AG04450 (cell line): ENCODE measurements around the gene WAS. TPM values are rescaled to one million over a fixed set of nuclear protein-coding genes. Genes with fewer than 3 reads are reported as not detected.
"Not testable (repeated sequence)": the region's sequence is repeated elsewhere in the genome, so short reads cannot be mapped to it uniquely, and the experiment has no call there.

Source experiments
- CTCF ChIA-PET: fragments of 300-600, 350-600 bp; formaldehyde crosslinking; extraction: SDS; loops from one replicate; lab custom pipeline; 2022; ENCODE audit warnings: antibody characterized with exemption, inconsistent platforms; lab: Charles Lee
- POLR2A ChIA-PET: fragments of 350-600 bp; formaldehyde crosslinking; extraction: SDS; loops from one replicate; lab custom pipeline; 2021; ENCODE audit warnings: antibody characterized with exemption, inconsistent platforms; lab: Yijun Ruan, JAX
- DNase-seq: peaks from one replicate; pipeline ENCODE4 v3.0.0-alpha.2; 2011; ENCODE audit warnings: low read depth, low spot score
- H3K27ac ChIP-seq: one replicate; pipeline ENCODE4 v1.5.1; 2012; ENCODE audit warnings: low read depth, low read length, control low read depth
- H3K27me3 ChIP-seq: one replicate; pipeline ENCODE4 v1.6.0; 2012; ENCODE audit warnings: low read length; ENCODE audit not compliant: control insufficient read depth, insufficient read depth
- H3K4me3 ChIP-seq: 2 replicates; pipeline ENCODE4 v1.5.1; 2011; ENCODE audit warnings: mild to moderate bottlenecking, low read depth, low read length, control low read depth
- H3K9me3 ChIP-seq: 2 replicates; pipeline ENCODE4 v1.5.1; 2012; ENCODE audit warnings: low read length; ENCODE audit not compliant: control insufficient read depth, insufficient read depth
- polyA plus RNA-seq: library from polyadenylated mRNA; depleted of rRNA; stranded (reverse); fragments of >200 nt; gene quantifications from 2 replicates; pipeline ENCODE4 v1.2.3, GENCODE V29; 2011
- TF ChIP-seq, protein P1 (sequence below): IDR thresholded peaks from 2 replicates; pipeline ENCODE4 v1.5.1; 2011; ENCODE audit warnings: low read depth, low read length, control low read depth, inconsistent platforms

Gene WAS
- polyA plus RNA-seq, 1 experiment, result not detected

DNA sequence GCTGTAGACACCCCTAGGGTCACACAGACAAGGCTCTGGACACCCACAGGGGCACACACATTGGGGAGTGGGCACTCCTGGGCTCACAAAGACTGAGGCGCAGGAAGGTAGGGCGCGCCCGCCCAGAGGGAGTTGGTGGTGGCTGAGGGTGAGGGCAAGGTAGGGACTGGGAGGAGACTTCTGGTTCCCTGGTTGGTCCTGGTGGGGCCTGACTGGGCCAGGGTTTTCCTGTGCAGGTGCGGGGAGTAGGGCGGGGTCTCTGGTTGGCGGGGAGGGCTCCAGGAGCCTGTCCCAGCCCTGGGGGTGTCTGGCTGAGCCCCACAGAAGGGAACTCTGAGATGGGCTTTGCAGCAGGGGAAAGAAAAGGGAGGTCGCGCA lies 6.7 kb upstream of the WAS start:
- Histone ChIP-seq H3K27me3 (no peaks in the 10 kb centered on the region), H3K9me3 (no peaks in the 10 kb centered on the region), H3K27ac (no peak overlapping the region), H3K4me3 (peak overlapping the region; percentile 72)
- ChIA-PET CTCF (no interaction called here), POLR2A (interaction anchor here (0.6 to 1.0 kb wide), 3 partner anchors 19 to 73 kb away, joined by 3 to 9 read pairs (median 4); partner anchors contain the start of gene SUV39H1)
- TF ChIP-seq, protein P1, sequence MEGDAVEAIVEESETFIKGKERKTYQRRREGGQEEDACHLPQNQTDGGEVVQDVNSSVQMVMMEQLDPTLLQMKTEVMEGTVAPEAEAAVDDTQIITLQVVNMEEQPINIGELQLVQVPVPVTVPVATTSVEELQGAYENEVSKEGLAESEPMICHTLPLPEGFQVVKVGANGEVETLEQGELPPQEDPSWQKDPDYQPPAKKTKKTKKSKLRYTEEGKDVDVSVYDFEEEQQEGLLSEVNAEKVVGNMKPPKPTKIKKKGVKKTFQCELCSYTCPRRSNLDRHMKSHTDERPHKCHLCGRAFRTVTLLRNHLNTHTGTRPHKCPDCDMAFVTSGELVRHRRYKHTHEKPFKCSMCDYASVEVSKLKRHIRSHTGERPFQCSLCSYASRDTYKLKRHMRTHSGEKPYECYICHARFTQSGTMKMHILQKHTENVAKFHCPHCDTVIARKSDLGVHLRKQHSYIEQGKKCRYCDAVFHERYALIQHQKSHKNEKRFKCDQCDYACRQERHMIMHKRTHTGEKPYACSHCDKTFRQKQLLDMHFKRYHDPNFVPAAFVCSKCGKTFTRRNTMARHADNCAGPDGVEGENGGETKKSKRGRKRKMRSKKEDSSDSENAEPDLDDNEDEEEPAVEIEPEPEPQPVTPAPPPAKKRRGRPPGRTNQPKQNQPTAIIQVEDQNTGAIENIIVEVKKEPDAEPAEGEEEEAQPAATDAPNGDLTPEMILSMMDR, result no peak
- DNase-seq, result no peak

DNA sequence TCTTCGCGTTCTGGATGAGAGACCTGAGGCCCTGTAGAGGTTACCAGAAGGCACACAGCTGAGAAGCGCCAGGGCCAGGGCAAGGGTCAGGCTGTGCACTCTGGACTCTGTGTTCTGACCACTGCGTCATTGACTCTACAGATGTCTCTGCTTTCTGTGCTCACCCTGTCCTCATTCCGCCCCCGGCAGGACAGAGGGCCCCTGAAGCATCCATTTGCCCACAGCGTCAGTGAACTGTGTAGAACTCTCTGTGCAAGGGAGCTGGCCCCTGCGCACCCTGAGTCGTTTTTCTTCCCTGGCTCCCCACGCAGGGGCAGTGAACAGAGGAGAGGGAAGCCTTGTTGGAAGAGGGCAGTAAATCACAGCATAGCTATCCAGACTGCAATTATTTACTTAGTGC lies 6.1 kb upstream of the WAS start:
- H3K9me3 ChIP-seq, result no peaks in the 10 kb centered on the region
- peak overlapping the region; percentile 4; the same call in 1 of the 2 replicates for H3K4me3 ChIP-seq
- H3K27me3 ChIP-seq, result no peaks in the 10 kb centered on the region
- TF ChIP-seq, protein P1, result no peak
- DNase-seq, result no peak
- CTCF ChIA-PET, result no interaction called here
- no peak overlapping the region for H3K27ac ChIP-seq
- POLR2A ChIA-PET, result no interaction called here

DNA sequence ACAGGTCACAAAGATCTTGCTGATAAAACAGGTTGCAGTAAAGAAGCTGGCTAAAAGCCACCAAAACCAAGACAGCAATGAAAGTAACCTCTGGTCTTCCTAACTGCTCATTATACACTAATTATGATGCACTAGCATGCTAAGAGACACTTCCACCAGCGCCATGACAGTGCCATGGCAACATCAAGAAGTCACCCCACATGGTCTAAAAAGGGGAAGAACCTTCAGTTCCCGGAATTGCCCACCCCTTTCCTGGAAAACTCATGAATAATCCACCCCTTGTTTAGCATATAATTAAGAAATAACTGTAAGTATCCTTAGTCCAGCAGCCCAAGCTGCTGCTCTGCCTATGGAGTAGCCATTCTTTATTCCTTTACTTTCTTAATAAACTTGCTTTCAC lies 3.1 kb upstream of the WAS start:
- H3K9me3 ChIP-seq, H3K27ac ChIP-seq, POLR2A ChIA-PET, CTCF ChIA-PET, DNase-seq, H3K27me3 ChIP-seq, H3K4me3 ChIP-seq: not testable (repeated sequence)

DNA sequence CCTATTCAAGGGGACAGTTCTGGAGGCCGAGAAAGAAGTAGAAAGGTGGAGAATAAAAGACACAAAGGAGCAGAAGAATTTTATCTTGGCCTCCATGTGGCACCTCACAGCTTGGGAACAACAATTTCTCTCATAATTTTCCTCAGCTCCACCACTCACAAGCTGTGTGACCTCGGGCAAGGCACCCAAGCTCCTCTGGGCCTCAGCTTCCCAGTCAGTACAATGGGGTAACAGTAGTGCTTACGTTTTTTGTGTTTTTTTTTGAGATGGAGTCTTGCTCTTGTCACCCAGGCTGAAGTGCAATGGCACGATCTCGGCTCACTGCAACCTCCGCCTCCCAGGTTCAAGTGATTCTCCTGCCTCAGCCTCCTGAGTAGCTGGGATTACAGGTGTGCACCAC lies 2.7 kb upstream of the WAS start:
- H3K4me3 ChIP-seq, POLR2A ChIA-PET, H3K9me3 ChIP-seq, H3K27ac ChIP-seq, H3K27me3 ChIP-seq, CTCF ChIA-PET, DNase-seq: not testable (repeated sequence)

DNA sequence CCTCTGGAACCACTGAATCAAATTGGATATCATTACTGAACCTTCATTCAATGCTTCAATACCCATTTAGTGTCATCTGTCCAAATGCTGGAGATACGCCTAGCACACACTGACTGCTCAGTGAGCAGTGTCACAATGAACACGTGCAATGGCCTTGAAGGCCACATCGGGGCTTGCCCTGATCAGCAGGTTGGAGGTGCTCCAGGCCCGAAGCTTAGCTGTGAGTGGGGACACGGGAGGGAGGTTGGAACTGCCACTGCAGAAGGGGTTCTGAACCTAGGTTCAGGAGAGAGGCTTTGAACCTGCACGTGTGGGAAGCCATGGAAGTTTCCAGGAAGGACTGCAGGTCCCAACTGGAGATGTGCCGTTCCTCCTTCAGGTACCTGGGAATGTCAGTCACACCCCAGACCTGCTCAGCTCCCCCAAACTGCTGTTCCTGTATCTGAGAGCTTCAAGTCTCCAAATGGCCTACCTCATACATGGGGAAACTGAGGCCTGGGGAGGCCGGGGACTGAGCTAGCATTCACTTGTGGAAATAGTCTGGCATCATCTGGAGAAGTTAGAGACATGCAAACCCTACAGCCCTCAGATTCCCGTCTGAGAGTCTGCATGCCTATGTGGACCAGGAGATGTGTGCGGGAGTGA lies 1.9 kb upstream of the WAS start:
- ChIA-PET POLR2A (no interaction called here), CTCF (no interaction called here)
- TF ChIP-seq, protein P1, result no peak
- Histone ChIP-seq H3K4me3 (no peak overlapping the region), H3K9me3 (no peaks in the 10 kb centered on the region), H3K27ac (no peak overlapping the region), H3K27me3 (peaks cover 3% of the 10 kb centered on the region)
- DNase-seq, result no peak

DNA sequence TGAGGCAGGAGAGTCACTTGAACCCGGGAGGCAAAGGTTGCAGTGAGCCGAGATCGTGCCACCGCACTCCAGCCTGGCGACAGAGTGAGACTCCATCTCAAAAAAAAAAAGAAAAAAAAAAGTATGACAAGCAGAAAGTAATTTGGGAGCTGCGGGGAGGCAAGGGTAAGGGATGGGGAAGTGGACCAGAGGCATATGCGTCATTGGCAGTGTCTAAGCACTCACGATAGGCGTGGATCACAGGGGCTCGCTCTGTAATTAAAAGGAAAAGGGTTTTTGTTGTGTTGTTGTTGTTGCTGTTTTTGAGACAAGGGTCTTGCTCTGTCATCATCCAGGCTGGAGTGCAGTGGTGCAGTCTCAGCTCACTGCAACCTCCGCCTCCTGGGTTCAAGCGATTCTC lies 804 bp upstream of the WAS start:
- H3K4me3 ChIP-seq, H3K9me3 ChIP-seq, DNase-seq, CTCF ChIA-PET, POLR2A ChIA-PET, H3K27ac ChIP-seq, H3K27me3 ChIP-seq: not testable (repeated sequence)
